Activated B cell treated with CpG ODN at 0.5 μM for 24 hours (primary cell): ENCODE measurements around the gene GOLGA6L2. TPM values are rescaled to one million over a fixed set of nuclear protein-coding genes. Genes with fewer than 3 reads are reported as not detected.

Experiments
- ATAC-seq: fragments of 200-7000 bp; cut with Tn5 transposase; one replicate; pipeline ENCODE4 v1.10.0; 2021; ENCODE audit warnings: low read depth, mild to moderate bottlenecking, moderate library complexity
- CTCF ChIA-PET: fragments of 350-600 bp; sonication (Branson Sonifier 250); formaldehyde crosslinking; loops from one replicate; lab custom pipeline; 2021; ENCODE audit warnings: antibody characterized with exemption; lab: Charles Lee
- POLR2A ChIA-PET: fragments of 350-600 bp; sonication (Branson Sonifier 250); formaldehyde crosslinking; loops from one replicate; lab custom pipeline; 2021; ENCODE audit warnings: antibody characterized with exemption; lab: Charles Lee
- DNase-seq: peaks from one replicate; pipeline ENCODE4 v3.0.0; 2022
- H3K27ac Mint-ChIP-seq: one replicate; pipeline ENCODE4 v1.8.0; 2020; ENCODE audit warnings: mixed read lengths
- H3K27me3 Mint-ChIP-seq: one replicate; pipeline ENCODE4 v1.8.0; 2021; ENCODE audit warnings: mixed read lengths
- H3K36me3 Mint-ChIP-seq: one replicate; pipeline ENCODE4 v1.8.0; 2021; ENCODE audit warnings: low read depth, mixed read lengths
- H3K4me1 Mint-ChIP-seq: one replicate; pipeline ENCODE4 v1.8.0; 2021; ENCODE audit warnings: mixed read lengths
- H3K4me3 Mint-ChIP-seq: one replicate; pipeline ENCODE4 v1.8.0; 2020; ENCODE audit warnings: mild to moderate bottlenecking, mixed read lengths
- H3K9me3 Mint-ChIP-seq: one replicate; pipeline ENCODE4 v1.8.0; 2020; ENCODE audit warnings: mixed read lengths
- intact Hi-C: fragments of 100-400 bp; cut with micrococcal nuclease; formaldehyde crosslinking; loops from one replicate; pipeline ENCODE4 v1.15.1; 2024
- total RNA-seq: library from RNA; stranded (reverse); gene quantifications from 2 replicates; pipeline ENCODE4 v1.2.3, GENCODE V29; 2022
- TF ChIP-seq, protein P1 (sequence below): fragments of 200-600 bp; IDR thresholded peaks from one replicate; pipeline ENCODE4 v1.8.0; 2022; ENCODE audit warnings: antibody characterized with exemption, mild to moderate bottlenecking

The GOLGA6L2 gene
- total RNA-seq, 1 donor from 2014 or later = not detected

DNA sequence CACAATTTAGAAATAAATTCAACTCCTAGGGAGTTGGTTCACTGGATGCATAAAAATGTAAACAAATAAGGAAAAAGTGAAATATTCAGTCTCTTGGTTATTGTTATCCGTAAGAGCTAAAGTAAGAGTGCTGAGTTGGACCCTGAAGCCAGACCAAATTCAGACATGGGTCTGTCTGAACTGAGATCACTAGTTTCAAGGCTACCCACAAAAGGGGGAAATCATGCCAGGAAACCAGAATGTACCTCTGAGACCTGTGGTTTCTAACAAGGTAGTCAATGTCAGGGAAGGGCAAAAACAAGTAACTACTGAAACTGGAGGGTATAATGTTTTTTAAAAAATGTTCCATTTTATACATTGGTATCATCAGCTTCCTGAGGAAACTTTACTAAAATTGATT is 35.2 kb upstream of the GOLGA6L2 start:
- DNase-seq (no peak), ATAC-seq (no peak)
- CTCF ChIA-PET = no interaction called here
- TF ChIP-seq, protein P1, sequence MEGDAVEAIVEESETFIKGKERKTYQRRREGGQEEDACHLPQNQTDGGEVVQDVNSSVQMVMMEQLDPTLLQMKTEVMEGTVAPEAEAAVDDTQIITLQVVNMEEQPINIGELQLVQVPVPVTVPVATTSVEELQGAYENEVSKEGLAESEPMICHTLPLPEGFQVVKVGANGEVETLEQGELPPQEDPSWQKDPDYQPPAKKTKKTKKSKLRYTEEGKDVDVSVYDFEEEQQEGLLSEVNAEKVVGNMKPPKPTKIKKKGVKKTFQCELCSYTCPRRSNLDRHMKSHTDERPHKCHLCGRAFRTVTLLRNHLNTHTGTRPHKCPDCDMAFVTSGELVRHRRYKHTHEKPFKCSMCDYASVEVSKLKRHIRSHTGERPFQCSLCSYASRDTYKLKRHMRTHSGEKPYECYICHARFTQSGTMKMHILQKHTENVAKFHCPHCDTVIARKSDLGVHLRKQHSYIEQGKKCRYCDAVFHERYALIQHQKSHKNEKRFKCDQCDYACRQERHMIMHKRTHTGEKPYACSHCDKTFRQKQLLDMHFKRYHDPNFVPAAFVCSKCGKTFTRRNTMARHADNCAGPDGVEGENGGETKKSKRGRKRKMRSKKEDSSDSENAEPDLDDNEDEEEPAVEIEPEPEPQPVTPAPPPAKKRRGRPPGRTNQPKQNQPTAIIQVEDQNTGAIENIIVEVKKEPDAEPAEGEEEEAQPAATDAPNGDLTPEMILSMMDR = no peak
- H3K27ac Mint-ChIP-seq = no peak overlapping the region
- no peaks in the 10 kb centered on the region for H3K4me1 Mint-ChIP-seq
- POLR2A ChIA-PET = no interaction called here
- intact Hi-C loops = no loop called here
- H3K27me3 Mint-ChIP-seq = no peaks in the 10 kb centered on the region
- H3K36me3 Mint-ChIP-seq = no peaks in the 10 kb centered on the region
- H3K9me3 Mint-ChIP-seq = no peaks in the 10 kb centered on the region
- no peak overlapping the region for H3K4me3 Mint-ChIP-seq

DNA sequence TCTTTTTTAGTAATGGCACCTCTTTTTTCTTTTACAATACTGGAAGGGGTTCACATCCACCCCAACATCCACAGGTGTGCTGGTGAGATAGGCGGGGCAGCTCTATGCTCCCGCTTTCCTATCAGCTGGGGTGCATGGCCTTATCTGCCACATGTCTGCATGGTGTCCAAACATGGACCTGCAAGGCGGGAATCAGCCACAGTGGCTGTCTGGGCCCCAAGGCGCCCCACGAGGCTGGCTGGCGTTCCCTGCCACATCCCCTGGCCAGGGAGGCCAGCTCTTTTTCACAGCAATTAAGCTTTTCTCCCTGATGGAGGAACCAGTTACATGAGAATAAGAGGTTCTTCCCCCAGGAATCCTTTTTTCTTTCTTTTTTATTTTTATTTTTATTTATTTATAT is 30.9 kb upstream of the GOLGA6L2 start:
- ATAC-seq (no peak), DNase-seq (no peak)
- Mint-ChIP-seq H3K9me3 (no peaks in the 10 kb centered on the region), H3K36me3 (no peaks in the 10 kb centered on the region), H3K27ac (no peak overlapping the region), H3K4me3 (no peak overlapping the region), H3K4me1 (no peaks in the 10 kb centered on the region), H3K27me3 (no peaks in the 10 kb centered on the region)
- intact Hi-C loops = no loop called here
- ChIA-PET CTCF (no interaction called here), POLR2A (no interaction called here)
- TF ChIP-seq, protein P1 = no peak

DNA sequence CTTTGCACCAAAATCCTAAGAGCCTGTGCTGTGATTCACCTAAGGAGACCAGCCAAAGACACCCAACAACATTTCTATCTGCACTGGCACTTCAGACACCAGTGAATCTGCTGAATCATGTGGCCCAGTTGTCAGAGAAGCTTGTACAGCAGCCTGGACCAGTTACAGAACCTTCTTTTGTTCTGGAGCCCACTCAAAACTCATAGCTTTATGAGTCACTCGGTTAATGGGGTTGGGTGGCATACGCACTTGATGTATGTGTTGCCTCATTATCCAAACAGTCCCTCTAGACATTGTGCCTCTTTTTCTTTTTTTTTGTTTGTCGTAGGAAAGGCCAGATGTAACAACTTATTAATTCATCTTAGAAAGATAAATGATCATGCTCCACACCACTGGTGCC is 25.6 kb upstream of the GOLGA6L2 start:
- intact Hi-C loops = no loop called here
- TF ChIP-seq, protein P1 = no peak

DNA sequence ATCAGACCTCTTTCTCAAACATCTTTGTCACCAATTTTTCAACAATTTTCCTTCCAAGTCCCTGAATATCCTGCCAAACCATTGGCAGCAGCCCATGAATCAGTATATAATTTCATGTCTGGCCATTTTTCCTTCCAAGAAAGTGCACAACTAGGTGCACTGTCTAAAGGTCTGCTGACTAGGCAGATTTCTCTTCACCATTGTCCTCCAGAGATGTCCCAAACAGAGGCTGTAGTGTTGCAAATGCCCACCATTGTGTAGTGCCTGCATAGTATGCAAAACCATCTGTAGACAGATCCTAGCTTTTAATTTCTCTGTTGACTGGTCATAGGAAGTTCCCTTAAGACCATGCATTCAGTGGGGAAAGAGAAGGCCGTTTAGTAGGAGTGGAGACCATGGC is 25.0 kb upstream of the GOLGA6L2 start:
- ATAC-seq (no peak), DNase-seq (no peak)
- TF ChIP-seq, protein P1 = no peak
- no peaks in the 10 kb centered on the region for H3K4me1 Mint-ChIP-seq
- no peak overlapping the region for H3K27ac Mint-ChIP-seq
- CTCF ChIA-PET = no interaction called here
- no peaks in the 10 kb centered on the region for H3K27me3 Mint-ChIP-seq
- no peaks in the 10 kb centered on the region for H3K9me3 Mint-ChIP-seq
- no peak overlapping the region for H3K4me3 Mint-ChIP-seq
- POLR2A ChIA-PET = no interaction called here
- H3K36me3 Mint-ChIP-seq = no peaks in the 10 kb centered on the region
- intact Hi-C loops = no loop called here

More for the DNA sequence above, 25.6 kb upstream of the GOLGA6L2 start:
- ChIA-PET POLR2A (no interaction called here), CTCF (no interaction called here)
- H3K4me1 Mint-ChIP-seq = no peaks in the 10 kb centered on the region
- no peaks in the 10 kb centered on the region for H3K36me3 Mint-ChIP-seq
- DNase-seq = no peak
- H3K27me3 Mint-ChIP-seq = no peaks in the 10 kb centered on the region
- no peaks in the 10 kb centered on the region for H3K9me3 Mint-ChIP-seq
- no peak overlapping the region for H3K4me3 Mint-ChIP-seq
- no peak overlapping the region for H3K27ac Mint-ChIP-seq
- no peak for ATAC-seq

DNA sequence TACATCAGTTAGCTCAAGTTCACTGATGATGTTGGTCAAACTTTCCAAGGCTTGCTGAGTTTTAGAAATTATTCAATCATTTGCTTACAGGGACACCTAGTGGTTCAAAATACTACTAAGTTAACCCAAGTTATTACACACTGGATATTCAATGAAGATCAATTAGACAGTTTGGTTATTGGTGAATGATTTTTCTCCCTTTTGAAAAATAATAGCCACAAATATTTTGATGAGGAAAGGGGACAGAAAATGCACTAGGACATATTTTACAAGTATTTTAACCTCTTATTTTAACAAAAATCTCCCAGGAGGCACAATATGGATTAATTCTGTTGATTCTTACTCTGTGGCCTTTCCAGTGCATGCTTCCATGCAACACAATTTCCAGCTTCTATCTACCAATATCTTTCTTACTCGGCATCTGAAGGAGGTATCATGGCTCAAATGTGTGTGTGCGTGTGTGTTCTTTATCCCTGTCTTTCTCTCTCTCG is 20.1 kb upstream of the GOLGA6L2 start:
- intact Hi-C loops = no loop called here
- ATAC-seq (no peak), DNase-seq (no peak)
- H3K4me3 Mint-ChIP-seq = no peak overlapping the region
- no peaks in the 10 kb centered on the region for H3K27me3 Mint-ChIP-seq
- ChIA-PET POLR2A (no interaction called here), CTCF (no interaction called here)
- H3K36me3 Mint-ChIP-seq = no peaks in the 10 kb centered on the region
- H3K9me3 Mint-ChIP-seq = no peaks in the 10 kb centered on the region
- H3K4me1 Mint-ChIP-seq = no peaks in the 10 kb centered on the region
- TF ChIP-seq, protein P1 = no peak
- no peak overlapping the region for H3K27ac Mint-ChIP-seq
